Dendritic cell treated with granulocyte-macrophage colony-stimulating factor and Interleukin-4, amounts not matched to agents 40 ng/mL and 50 ng/mL, for 4 days (primary cell): ENCODE data around the gene FMO4.
"Not testable (repeated sequence)": the region's sequence is repeated elsewhere in the genome, so short reads cannot be mapped to it uniquely, and the experiment has no call there.

Experiments
- H3K27ac Mint-ChIP-seq: one replicate; pipeline ENCODE4 v1.8.0; 2022; ENCODE audit warnings: mild to moderate bottlenecking, mixed read lengths
- H3K27me3 Mint-ChIP-seq: one replicate; pipeline ENCODE4 v1.8.0; 2022; ENCODE audit warnings: mild to moderate bottlenecking, mixed read lengths
- H3K36me3 Mint-ChIP-seq: one replicate; pipeline ENCODE4 v1.8.0; 2022; ENCODE audit warnings: low read depth, mixed read lengths
- H3K4me1 Mint-ChIP-seq: one replicate; pipeline ENCODE4 v1.8.0; 2022; ENCODE audit warnings: low read depth, mixed read lengths
- H3K4me3 Mint-ChIP-seq: one replicate; pipeline ENCODE4 v1.8.0; 2022; ENCODE audit warnings: mild to moderate bottlenecking, moderate library complexity, mixed read lengths
- H3K9me3 Mint-ChIP-seq: one replicate; pipeline ENCODE4 v1.8.0; 2022; ENCODE audit warnings: mixed read lengths
- intact Hi-C: fragments of 100-400 bp; cut with micrococcal nuclease; formaldehyde crosslinking; loops from one replicate; pipeline ENCODE4 v1.15.0; 2022

The FMO4 gene

DNA sequence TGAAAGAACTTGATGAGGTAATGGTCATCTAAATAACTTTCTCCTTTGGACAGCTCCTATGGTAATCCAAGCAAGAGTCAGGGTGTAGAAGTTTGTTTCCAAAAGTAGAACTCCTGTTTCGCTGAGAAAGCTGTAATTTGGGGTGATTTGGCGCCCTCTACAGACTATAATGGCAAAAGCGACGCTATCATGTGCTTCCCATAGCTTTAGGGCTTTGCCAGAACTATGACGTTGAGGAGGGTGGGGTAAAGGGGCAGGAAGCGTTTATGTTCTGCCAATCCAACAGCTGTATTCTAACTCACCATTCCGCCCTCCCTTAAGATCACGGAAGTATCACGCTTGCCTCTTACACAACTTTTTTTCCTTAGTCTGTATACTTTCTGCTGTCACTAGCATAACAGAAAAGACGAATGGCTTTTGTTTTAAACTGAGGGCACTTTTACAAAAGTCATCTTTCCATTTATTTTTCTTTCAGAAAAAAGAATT is at the start of gene FMO4:
Gene FMO4, plus strand, starts transcription at position 349 of the 486 bp plus-strand sequence. CDS start 5,643 bp downstream, outside the sequence.
- intact Hi-C loops: loop anchor here (1.0 to 10.0 kb wide), 4 partner anchors 69 to 1419 kb away; partner anchors contain the start of genes KIFAP3, PRRC2C and SCYL3
- peak within 1 kb of the TSS; percentile 82 for H3K27ac Mint-ChIP-seq
- no peaks in the 10 kb centered on the region for H3K27me3 Mint-ChIP-seq

DNA sequence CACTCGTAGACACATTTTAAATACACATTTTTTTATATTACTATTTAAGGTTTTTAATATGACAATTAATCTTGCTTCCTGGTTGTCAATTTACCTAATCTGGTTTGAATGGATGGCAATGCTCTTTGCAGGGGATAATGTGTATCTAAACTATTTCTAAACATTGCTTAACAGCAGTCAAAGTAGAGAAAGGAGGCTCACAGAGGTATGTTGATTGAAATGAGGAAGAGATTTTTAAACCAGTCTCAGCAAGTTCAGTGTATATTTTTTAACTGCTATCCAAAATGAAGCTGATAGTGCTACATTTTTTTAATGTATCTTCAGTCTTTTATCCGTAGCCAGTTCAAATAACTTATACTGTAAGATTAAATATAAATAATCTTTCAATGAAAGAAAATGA is 48.3 kb upstream of the FMO4 start:
- no peaks in the 10 kb centered on the region for H3K36me3 Mint-ChIP-seq
- intact Hi-C loops: no loop called here
- H3K4me3 Mint-ChIP-seq: no peak overlapping the region
- H3K27me3 Mint-ChIP-seq: peaks cover 2% of the 10 kb centered on the region
- H3K9me3 Mint-ChIP-seq: no peaks in the 10 kb centered on the region
- H3K27ac Mint-ChIP-seq: no peak overlapping the region
- H3K4me1 Mint-ChIP-seq: no peaks in the 10 kb centered on the region

More for the DNA sequence above, at the start of gene FMO4:
- Mint-ChIP-seq H3K36me3 (no peaks in the 10 kb centered on the region), H3K4me1 (peaks cover 9% of the 10 kb centered on the region), H3K9me3 (no peaks in the 10 kb centered on the region), H3K4me3 (peak within 1 kb of the TSS; percentile 67)

DNA sequence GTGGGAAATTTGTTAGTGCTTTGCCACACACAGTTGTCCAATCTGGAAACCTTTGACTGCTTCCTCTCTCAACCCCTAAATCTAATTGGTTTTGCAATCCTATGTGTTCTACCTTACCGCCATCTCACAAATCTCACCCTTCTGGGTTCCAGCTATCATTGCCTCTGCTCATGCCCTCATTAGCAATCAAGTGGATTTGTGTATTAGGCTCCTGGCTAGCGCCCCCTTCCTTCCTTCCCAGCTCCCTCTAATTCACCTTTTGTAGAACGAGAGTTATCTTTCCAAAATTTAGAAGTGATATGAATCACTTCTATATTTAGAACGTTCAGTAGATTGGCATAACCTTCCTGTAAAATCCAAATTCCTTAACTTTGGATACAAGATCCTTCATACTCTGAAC is 47.1 kb upstream of the FMO4 start:
- Mint-ChIP-seq H3K4me1 (no peaks in the 10 kb centered on the region), H3K27ac (no peak overlapping the region), H3K9me3 (no peaks in the 10 kb centered on the region), H3K4me3 (no peak overlapping the region), H3K36me3 (no peaks in the 10 kb centered on the region), H3K27me3 (peaks cover 4% of the 10 kb centered on the region)
- intact Hi-C loops: no loop called here

GRCh38 chr1:171267391-171267790 is 46.6 kb upstream of the FMO4 start:
- intact Hi-C loops: no loop called here
- H3K27me3 Mint-ChIP-seq: peaks cover 4% of the 10 kb centered on the region
- H3K36me3 Mint-ChIP-seq: no peaks in the 10 kb centered on the region
- H3K9me3 Mint-ChIP-seq: no peaks in the 10 kb centered on the region
- no peak overlapping the region for H3K27ac Mint-ChIP-seq
- H3K4me3 Mint-ChIP-seq: no peak overlapping the region
- H3K4me1 Mint-ChIP-seq: no peaks in the 10 kb centered on the region

DNA sequence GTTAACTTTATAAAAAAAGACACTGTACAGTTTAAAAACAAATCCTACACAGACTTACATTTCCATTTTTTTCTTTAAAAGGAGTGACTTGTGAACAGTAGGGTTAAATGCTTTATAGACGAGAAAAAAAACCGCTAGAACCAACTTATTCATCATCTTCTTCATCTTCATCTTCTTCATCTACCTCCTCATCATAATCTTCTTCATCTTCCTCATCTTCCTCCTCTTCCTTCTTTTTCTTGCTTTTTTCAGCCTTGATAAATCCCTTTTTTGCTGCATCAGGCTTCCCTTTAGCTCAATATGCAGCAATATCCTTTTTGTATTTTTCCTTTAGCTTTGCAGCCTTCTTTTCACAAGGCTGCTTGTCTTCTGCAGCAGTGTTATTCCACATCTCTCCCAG is 43.2 kb upstream of the FMO4 start:
- peaks cover 6% of the 10 kb centered on the region for H3K4me1 Mint-ChIP-seq
- H3K27me3 Mint-ChIP-seq: peaks cover 4% of the 10 kb centered on the region
- no peak overlapping the region for H3K4me3 Mint-ChIP-seq
- H3K9me3 Mint-ChIP-seq: no peaks in the 10 kb centered on the region
- intact Hi-C loops: no loop called here
- no peak overlapping the region for H3K27ac Mint-ChIP-seq
- H3K36me3 Mint-ChIP-seq: no peaks in the 10 kb centered on the region

DNA sequence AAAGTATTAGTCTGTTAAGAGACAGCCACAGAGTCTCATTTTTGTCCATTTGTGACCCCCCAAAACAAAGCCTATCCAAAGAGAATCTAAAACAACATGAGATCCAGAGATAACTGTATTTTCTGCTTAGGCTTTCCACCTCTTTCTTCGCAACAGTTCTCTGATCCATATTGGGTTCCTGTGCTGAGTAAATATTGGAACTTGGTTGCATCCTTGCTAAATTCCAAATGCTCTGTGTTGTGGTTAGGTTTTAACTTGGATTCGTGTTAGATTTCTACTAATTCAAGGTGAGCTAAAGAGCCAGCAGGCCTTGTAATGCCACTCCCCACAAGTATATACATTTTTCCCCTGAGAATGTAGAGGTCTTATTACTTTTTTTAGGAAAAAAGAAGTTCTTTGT is 36.4 kb upstream of the FMO4 start:
- intact Hi-C loops: no loop called here
- Mint-ChIP-seq H3K4me3 (no peak overlapping the region), H3K4me1 (peaks cover 13% of the 10 kb centered on the region), H3K27me3 (no peaks in the 10 kb centered on the region), H3K27ac (no peak overlapping the region), H3K36me3 (no peaks in the 10 kb centered on the region), H3K9me3 (no peaks in the 10 kb centered on the region)

DNA sequence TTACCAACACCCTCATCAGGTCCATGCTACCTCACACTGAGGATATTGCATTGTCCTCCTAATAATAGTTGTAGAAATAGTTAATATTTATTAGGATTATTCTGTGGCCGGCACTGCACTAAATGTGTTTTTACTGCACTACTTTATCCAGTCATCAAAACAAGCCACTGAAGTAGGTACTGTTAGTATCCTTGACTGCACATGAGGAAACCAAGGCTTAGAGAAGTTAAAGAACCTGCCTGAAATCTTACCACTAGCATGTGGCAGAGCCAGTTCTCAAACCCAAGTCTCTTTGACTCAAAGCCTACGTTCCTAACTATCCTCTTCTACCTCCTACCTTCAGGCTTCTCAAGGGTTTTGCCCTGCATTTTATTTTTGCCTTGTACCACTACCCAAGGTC is 34.7 kb upstream of the FMO4 start:
- no peak overlapping the region for H3K4me3 Mint-ChIP-seq
- intact Hi-C loops: no loop called here

GRCh38 chr1:171279678-171280077 is 34.3 kb upstream of the FMO4 start:
- Mint-ChIP-seq H3K4me3 (no peak overlapping the region), H3K27me3 (no peaks in the 10 kb centered on the region), H3K9me3 (no peaks in the 10 kb centered on the region), H3K27ac (no peak overlapping the region), H3K36me3 (no peaks in the 10 kb centered on the region), H3K4me1 (peaks cover 8% of the 10 kb centered on the region)
- intact Hi-C loops: no loop called here

More for the DNA sequence above, 34.7 kb upstream of the FMO4 start:
- no peaks in the 10 kb centered on the region for H3K9me3 Mint-ChIP-seq
- H3K36me3 Mint-ChIP-seq: no peaks in the 10 kb centered on the region
- H3K4me1 Mint-ChIP-seq: peaks cover 8% of the 10 kb centered on the region
- peak overlapping the region; percentile 2 for H3K27ac Mint-ChIP-seq
- H3K27me3 Mint-ChIP-seq: no peaks in the 10 kb centered on the region

- Mint-ChIP-seq H3K27ac (no peak overlapping the region), H3K4me3 (no peak overlapping the region), H3K9me3 (no peaks in the 10 kb centered on the region), H3K27me3 (no peaks in the 10 kb centered on the region), H3K4me1 (peaks cover 8% of the 10 kb centered on the region), H3K36me3 (no peaks in the 10 kb centered on the region)
- intact Hi-C loops: no loop called here
Observed at GRCh38 chr1:171280599-171280998, 33.4 kb upstream of the FMO4 start.

DNA sequence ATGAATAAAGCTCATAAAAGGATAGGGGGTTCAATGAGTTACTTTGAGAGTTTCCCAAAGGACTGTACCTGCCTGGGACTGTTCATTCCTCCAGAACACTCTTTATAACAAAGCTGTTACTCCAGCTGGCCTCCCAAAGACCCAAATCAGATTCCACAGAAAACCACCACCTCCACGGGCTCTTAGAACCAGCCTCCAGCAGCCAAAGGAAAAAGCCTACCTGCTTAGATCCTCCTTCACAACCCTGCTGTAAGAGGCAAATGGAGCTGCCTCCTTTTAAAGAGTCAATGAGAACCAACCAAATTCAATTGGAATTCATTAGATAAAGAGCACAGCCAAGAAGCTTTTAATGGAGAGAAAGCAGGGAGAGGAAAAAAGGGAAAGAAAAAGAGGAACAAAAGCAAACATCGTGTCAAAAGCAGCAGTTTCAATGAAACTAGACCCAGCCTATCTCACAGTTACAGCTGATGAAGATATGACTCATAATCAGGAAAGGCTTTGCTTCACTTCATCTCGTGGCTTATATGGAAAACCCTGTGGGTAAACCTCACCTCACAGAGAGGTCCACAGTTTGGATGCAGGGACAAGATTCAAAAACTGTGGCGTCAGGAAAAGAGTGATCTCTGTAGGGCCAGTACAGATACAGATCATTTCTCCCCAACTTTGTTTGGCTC is 27.8 kb upstream of the FMO4 start:
- Mint-ChIP-seq H3K36me3 (no peaks in the 10 kb centered on the region), H3K4me3 (no peak overlapping the region), H3K9me3 (no peaks in the 10 kb centered on the region), H3K4me1 (peaks cover 27% of the 10 kb centered on the region), H3K27ac (no peak overlapping the region), H3K27me3 (no peaks in the 10 kb centered on the region)
- intact Hi-C loops: no loop called here

GRCh38 chr1:171290621-171291020 is 23.4 kb upstream of the FMO4 start:
- no peaks in the 10 kb centered on the region for H3K9me3 Mint-ChIP-seq
- peaks cover 3% of the 10 kb centered on the region for H3K27me3 Mint-ChIP-seq
- intact Hi-C loops: no loop called here
- peaks cover 27% of the 10 kb centered on the region for H3K4me1 Mint-ChIP-seq
- no peak overlapping the region for H3K4me3 Mint-ChIP-seq
- no peak overlapping the region for H3K27ac Mint-ChIP-seq
- H3K36me3 Mint-ChIP-seq: no peaks in the 10 kb centered on the region

DNA sequence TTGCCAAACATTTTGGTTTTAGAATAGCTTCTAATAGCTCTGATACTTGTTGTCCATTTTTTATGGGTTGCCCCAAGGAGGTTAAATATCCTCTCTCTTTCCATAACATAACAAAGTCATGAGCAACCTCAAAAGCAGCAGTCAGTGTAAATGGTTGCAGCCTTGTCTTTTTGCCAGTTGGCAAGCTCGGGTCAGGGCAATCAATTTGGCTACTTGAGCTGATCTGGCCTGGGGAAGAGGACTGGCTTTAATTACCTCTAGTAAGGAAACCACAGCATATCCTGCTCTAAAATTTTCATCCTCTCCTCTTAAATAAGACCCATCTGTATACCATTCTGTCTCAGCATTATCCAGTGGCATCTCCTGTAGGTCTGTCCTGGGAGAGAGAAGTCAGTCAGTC is 21.2 kb upstream of the FMO4 start:
- Mint-ChIP-seq H3K4me1 (peaks cover 9% of the 10 kb centered on the region), H3K9me3 (peaks cover 3% of the 10 kb centered on the region), H3K4me3 (no peak overlapping the region), H3K27ac (no peak overlapping the region), H3K36me3 (no peaks in the 10 kb centered on the region), H3K27me3 (peaks cover 3% of the 10 kb centered on the region)
- intact Hi-C loops: no loop called here

- H3K4me3 Mint-ChIP-seq, H3K27me3 Mint-ChIP-seq, intact Hi-C loops, H3K4me1 Mint-ChIP-seq, H3K27ac Mint-ChIP-seq, H3K36me3 Mint-ChIP-seq: not testable (repeated sequence)
- peaks cover 27% of the 10 kb centered on the region for H3K9me3 Mint-ChIP-seq
Observed at GRCh38 chr1:171295383-171295782, 18.6 kb upstream of the FMO4 start.

DNA sequence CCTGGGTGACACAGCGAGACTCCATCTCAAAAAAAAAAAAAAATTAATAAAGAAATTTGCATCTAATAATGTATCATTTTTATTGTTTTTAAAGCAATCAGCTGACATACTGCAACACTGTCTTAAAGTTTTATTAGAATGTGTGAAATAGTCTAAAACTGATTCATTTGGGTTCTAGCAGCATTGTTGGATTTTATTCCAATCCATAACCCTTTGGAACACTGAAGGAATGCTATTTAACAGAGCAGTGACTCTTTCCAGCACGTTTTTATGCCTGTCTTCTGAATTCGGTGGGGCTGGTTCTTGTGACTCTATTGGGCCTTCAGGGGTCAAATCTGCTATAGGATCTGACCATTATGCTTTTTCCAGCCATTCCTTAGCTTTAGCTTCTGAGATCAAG is 18.2 kb upstream of the FMO4 start:
- Mint-ChIP-seq H3K36me3 (no peaks in the 10 kb centered on the region), H3K27ac (no peak overlapping the region), H3K27me3 (peaks cover 7% of the 10 kb centered on the region), H3K9me3 (peaks cover 31% of the 10 kb centered on the region), H3K4me3 (no peak overlapping the region), H3K4me1 (no peaks in the 10 kb centered on the region)
- intact Hi-C loops: no loop called here

GRCh38 chr1:171296897-171297296 is 17.1 kb upstream of the FMO4 start:
- Mint-ChIP-seq H3K4me1 (no peaks in the 10 kb centered on the region), H3K9me3 (peaks cover 42% of the 10 kb centered on the region), H3K27ac (no peak overlapping the region), H3K27me3 (peaks cover 7% of the 10 kb centered on the region), H3K36me3 (no peaks in the 10 kb centered on the region), H3K4me3 (no peak overlapping the region)
- intact Hi-C loops: no loop called here
